GM12801 (cell line): ENCODE data around the gene PLXNA4.

Experiments
- TF ChIP-seq, protein P1 (sequence below): IDR thresholded peaks from one replicate; pipeline ENCODE4 v1.5.1; 2011; ENCODE audit warnings: control low read depth; ENCODE audit not compliant: insufficient read length; ENCODE audit errors: extremely low read depth

The PLXNA4 gene

DNA sequence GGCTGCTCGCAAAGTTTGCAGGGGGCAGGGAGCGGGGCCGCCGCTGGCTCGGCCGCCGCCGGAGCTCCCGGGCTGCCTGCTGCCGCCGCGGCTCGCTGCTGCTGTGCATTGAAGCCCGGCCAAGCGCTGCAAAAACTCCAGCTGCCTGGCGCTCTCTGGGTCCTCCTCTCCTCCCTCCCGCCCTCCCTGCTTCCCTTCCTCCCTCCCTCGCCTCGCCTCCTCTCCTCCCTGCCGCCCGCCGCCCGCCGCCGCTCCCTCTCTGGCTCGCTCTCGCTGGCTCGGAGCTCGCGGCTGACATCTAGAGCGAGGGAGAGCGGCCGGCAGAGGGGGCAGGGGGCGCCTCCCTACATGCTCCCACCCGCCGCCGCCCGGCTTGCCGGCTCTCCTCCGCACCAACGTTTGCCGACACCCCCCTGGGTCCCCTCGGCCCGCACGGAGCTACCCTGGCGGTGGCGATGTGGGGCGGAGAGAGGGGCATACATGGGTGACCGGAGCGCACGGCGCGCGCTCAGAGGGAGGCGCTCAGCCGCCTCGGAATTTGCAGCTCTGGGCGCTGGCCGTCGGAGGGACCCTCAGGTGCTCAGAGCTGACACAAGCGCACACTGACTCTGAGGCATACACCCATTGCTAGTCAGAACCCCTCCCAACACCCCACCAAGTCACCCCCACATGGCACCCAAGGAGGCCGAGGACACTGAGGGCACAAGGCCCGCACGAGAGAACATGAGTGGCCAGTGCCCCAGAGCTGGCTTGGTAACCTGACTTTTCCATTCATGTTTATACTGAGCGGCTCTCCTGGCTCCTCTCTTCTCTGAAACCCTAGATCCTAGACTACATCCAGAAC lies 1.2 kb upstream of the PLXNA4 start:
- TF ChIP-seq, protein P1, sequence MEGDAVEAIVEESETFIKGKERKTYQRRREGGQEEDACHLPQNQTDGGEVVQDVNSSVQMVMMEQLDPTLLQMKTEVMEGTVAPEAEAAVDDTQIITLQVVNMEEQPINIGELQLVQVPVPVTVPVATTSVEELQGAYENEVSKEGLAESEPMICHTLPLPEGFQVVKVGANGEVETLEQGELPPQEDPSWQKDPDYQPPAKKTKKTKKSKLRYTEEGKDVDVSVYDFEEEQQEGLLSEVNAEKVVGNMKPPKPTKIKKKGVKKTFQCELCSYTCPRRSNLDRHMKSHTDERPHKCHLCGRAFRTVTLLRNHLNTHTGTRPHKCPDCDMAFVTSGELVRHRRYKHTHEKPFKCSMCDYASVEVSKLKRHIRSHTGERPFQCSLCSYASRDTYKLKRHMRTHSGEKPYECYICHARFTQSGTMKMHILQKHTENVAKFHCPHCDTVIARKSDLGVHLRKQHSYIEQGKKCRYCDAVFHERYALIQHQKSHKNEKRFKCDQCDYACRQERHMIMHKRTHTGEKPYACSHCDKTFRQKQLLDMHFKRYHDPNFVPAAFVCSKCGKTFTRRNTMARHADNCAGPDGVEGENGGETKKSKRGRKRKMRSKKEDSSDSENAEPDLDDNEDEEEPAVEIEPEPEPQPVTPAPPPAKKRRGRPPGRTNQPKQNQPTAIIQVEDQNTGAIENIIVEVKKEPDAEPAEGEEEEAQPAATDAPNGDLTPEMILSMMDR, result no peak

GRCh38 chr7:132576721-132577085 lies 433 bp upstream of the PLXNA4 start:
- TF ChIP-seq, protein P1, result no peak

DNA sequence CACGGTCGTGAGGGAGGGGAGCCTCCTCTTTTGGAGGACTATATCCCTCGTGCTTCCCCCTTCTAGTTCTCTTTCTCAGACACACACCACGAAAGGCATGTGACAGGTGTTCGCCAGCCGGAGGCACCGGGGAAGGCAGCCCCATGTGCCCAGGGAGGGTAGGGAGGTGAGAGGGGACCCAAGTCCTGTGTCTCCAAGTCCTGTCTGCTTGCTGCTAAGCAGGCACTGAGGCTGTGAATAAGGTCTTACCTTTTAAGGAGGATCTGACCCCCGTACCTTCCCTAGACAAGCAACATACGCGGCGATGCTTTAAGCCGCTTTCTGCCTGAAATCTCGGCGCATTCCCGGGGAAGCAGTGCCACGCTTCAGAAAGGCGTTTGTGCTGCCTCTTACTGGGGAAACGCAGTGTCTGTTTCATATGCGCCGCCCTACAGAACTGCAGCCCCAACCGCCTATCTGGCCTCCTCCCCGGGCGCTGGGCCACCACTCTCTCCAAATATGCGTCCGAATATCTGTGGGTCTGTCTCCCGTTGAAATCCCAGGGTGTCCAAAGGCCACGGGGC lies 770 bp downstream of the PLXNA4 start:
- TF ChIP-seq, protein P1, result no peak

DNA sequence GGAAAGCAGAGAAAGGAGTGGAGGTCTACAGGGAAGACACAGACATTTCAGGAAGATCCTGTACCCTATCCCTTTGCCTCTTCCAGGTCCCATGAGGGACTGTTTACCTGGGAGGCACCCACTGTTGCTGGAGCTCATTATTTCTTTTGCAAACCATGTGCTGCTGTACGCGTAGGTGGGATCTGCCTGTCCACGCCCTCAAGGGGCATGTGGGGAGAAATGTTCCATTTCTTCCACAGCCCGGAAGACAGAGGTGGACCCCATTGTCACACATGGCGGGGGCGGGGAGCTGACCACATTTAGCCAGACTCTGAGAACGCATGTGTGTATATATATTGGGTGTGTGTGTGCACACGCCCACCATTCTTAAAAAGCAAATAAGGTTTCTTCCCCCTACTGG lies 2.0 kb downstream of the PLXNA4 start:
- TF ChIP-seq, protein P1, result no peak

GRCh38 chr7:132573251-132573955 lies 2.9 kb downstream of the PLXNA4 start:
- TF ChIP-seq, protein P1, result no peak

DNA sequence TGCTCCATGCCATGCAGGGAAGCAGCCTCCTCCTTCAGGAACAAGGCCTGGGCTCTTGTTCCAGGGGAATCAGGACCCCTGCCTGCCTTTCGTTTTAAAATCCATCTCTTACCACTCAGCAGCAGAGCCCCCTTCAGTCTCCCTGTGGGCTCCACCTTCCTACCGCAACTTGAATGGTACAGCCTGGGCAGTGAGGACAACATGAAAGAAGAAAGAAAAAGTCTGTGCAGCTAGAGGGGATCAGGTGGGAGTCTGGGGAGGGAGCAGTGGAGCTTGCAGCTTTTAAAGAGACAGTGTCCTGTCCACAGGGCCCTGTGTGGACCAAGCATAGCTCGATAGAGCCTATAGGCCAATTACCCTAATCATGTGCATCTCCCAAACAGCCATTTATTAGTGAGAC lies 3.7 kb downstream of the PLXNA4 start:
- TF ChIP-seq, protein P1, result no peak

DNA sequence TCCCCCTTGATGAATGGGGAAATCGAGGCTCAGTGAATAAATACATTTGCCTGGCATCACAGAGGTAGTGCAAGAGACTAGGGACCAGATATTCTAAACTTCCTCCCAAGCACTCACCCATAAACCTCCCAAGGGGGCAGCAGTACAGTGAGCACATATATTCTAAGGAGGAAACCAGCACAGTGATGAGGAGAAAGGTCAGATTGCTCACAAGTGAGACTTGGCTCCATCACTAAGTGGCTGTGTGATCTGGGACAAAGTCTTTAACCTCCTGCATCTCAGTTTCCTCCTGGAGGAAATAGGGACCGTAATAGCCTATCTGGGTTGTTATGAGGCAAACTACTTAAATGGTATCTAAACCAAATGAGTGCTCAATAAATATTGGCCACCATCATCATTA lies 4.3 kb downstream of the PLXNA4 start:
- TF ChIP-seq, protein P1, result no peak
